Sciatic nerve (tissue), 2 donors: ENCODE results near the gene ENPP3. TPM values are rescaled to one million over a fixed set of nuclear protein-coding genes. Genes with fewer than 3 reads are reported as not detected.
A peak's percentile ranks its signal among the peaks of the same experiment; 100 is the strongest.
"Not testable (repeated sequence)": the region's sequence is repeated elsewhere in the genome, so short reads cannot be mapped to it uniquely, and the experiment has no call there.

Experiments used
- ATAC-seq: fragments of 200-7000 bp; cut with Tn5 transposase; one replicate; pipeline ENCODE4 v1.9.1; 2020; ENCODE audit warnings: mild to moderate bottlenecking, moderate library complexity
- DNase-seq: peaks from one replicate; pipeline ENCODE4 v3.0.0-alpha.2; 2020; ENCODE audit warnings: low spot score
- intact Hi-C: fragments of 100-400 bp; cut with DNase I; formaldehyde crosslinking; loops from one replicate; pipeline ENCODE4 v1.14.2; 2022
- total RNA-seq: library from RNA; stranded (reverse); fragmentation: NEBNext Ultra II Directional; extraction: Animal tissue kit (Norgen Biotek cat#: 25700); gene quantifications from one replicate; pipeline ENCODE4 v1.2.1, GENCODE V29; 2021
- donor health status: DM: no; HTN: no; CAD: no.
- donor health status: DM: no; HTN: no; CAD: no.

ENPP3 gene
- total RNA-seq, 1 donor from 2014 or later: 1.7 TPM

- intact Hi-C loops: no loop called here
- ATAC-seq: no peak
- no peak for DNase-seq
Observed at GRCh38 chr6:131727467-131727866, 90.4 kb downstream of the ENPP3 start.

GRCh38 chr6:131727868-131728267, 90.8 kb downstream of the ENPP3 start:
- ATAC-seq: no peak
- intact Hi-C loops: no loop called here
- no peak for DNase-seq

- peak; percentile 62 for ATAC-seq
- intact Hi-C loops: no loop called here
- no peak for DNase-seq
Observed at GRCh38 chr6:131728296-131728939, 91.3 kb downstream of the ENPP3 start.

GRCh38 chr6:131729550-131729949, 92.4 kb downstream of the ENPP3 start:
- no peak for DNase-seq
- no peak for ATAC-seq
- intact Hi-C loops: no loop called here

- DNase-seq: no peak
- intact Hi-C loops: no loop called here
- ATAC-seq: no peak
Observed at GRCh38 chr6:131730264-131730663, 93.2 kb downstream of the ENPP3 start.

GRCh38 chr6:131731224-131731623, 94.1 kb downstream of the ENPP3 start:
- no peak for ATAC-seq
- intact Hi-C loops: no loop called here
- no peak for DNase-seq

- DNase-seq (no peak), ATAC-seq (peak; percentile 74)
- intact Hi-C loops: no loop called here
Observed at GRCh38 chr6:131733376-131734016, 96.4 kb downstream of the ENPP3 start.

- no peak for DNase-seq
- ATAC-seq: no peak
- intact Hi-C loops: no loop called here
Observed at GRCh38 chr6:131736003-131736596, 99.0 kb downstream of the ENPP3 start.

- ATAC-seq: no peak
- intact Hi-C loops: no loop called here
- no peak for DNase-seq
Observed at GRCh38 chr6:131736811-131737210, 99.7 kb downstream of the ENPP3 start.

GRCh38 chr6:131739136-131739535, 102.0 kb downstream of the ENPP3 start:
- DNase-seq (no peak), ATAC-seq (no peak)
- intact Hi-C loops: no loop called here

- no peak for ATAC-seq
- no peak for DNase-seq
- intact Hi-C loops: no loop called here
Observed at GRCh38 chr6:131740161-131740560, 103.1 kb downstream of the ENPP3 start.

- DNase-seq: no peak
- intact Hi-C loops: no loop called here
- ATAC-seq: no peak
Observed at GRCh38 chr6:131741688-131742393, 104.7 kb downstream of the ENPP3 start.

GRCh38 chr6:131744432-131745287, 107.6 kb downstream of the ENPP3 start:
- intact Hi-C loops: no loop called here
- no peak for DNase-seq
- ATAC-seq: no peak

GRCh38 chr6:131745476-131745875, 108.4 kb downstream of the ENPP3 start:
- DNase-seq (no peak), ATAC-seq (no peak)
- intact Hi-C loops: no loop called here

- intact Hi-C loops: no loop called here
- no peak for ATAC-seq
- no peak for DNase-seq
Observed at GRCh38 chr6:131747821-131748353, 110.8 kb downstream of the ENPP3 start.

GRCh38 chr6:131749023-131749422, 111.9 kb downstream of the ENPP3 start:
- no peak for ATAC-seq
- intact Hi-C loops: no loop called here
- no peak for DNase-seq

- ATAC-seq, intact Hi-C loops, DNase-seq: not testable (repeated sequence)
Observed at GRCh38 chr6:131751012-131751715, 114.1 kb downstream of the ENPP3 start.

GRCh38 chr6:131754088-131754487, 117.0 kb downstream of the ENPP3 start:
- no peak for DNase-seq
- intact Hi-C loops: no loop called here
- no peak for ATAC-seq
